WTC11 (cell line): ENCODE results near the gene TLR4. TPM values are rescaled to one million over a fixed set of nuclear protein-coding genes. Genes with fewer than 3 reads are reported as not detected.

Experiments
- ATAC-seq: fragments of 200-7000 bp; cut with Tn5 transposase; 2 replicates; pipeline ENCODE4 v1.10.0; 2021; ENCODE audit warnings: mild to moderate bottlenecking, moderate library complexity
- CTCF ChIA-PET: fragments of 300-600 bp; sonication (Branson Sonifier 250); formaldehyde crosslinking; loops from one replicate; lab custom pipeline; 2021; ENCODE audit warnings: antibody characterized with exemption; lab: Charles Lee
- POLR2A ChIA-PET: fragments of 350-600 bp; sonication (Branson Sonifier 250); formaldehyde crosslinking; loops from one replicate; lab custom pipeline; 2021; ENCODE audit warnings: antibody characterized with exemption; lab: Charles Lee
- DNase-seq: peaks from one replicate; pipeline ENCODE4 v3.0.0; 2021; ENCODE audit warnings: low spot score
- H3K27ac Mint-ChIP-seq: 2 replicates; pipeline ENCODE4 v1.8.0; 2021; ENCODE audit warnings: mixed read lengths
- H3K27me3 Mint-ChIP-seq: 2 replicates; pipeline ENCODE4 v1.8.0; 2021; ENCODE audit warnings: low read depth, mild to moderate bottlenecking, moderate library complexity, mixed read lengths
- H3K36me3 Mint-ChIP-seq: 2 replicates; pipeline ENCODE4 v1.8.0; 2021; ENCODE audit warnings: mixed read lengths
- H3K4me1 Mint-ChIP-seq: 2 replicates; pipeline ENCODE4 v1.8.0; 2022; ENCODE audit warnings: mixed read lengths
- H3K4me3 Mint-ChIP-seq: 2 replicates; pipeline ENCODE4 v1.8.0; 2021; ENCODE audit warnings: mild to moderate bottlenecking, moderate library complexity, mixed read lengths
- H3K9me3 Mint-ChIP-seq: 2 replicates; pipeline ENCODE4 v1.8.0; 2021; ENCODE audit warnings: mixed read lengths
- CREM ChIP-seq: sonication (generic); formaldehyde crosslinking; IDR thresholded peaks from 2 replicates; pipeline ENCODE4 v1.8.1; 2022; ENCODE audit warnings: mild to moderate bottlenecking, missing genetic modification reagents, moderate library complexity
- GABPB1 ChIP-seq: sonication (generic); formaldehyde crosslinking; IDR thresholded peaks from 2 replicates; pipeline ENCODE4 v1.8.1; 2023; ENCODE audit warnings: mild to moderate bottlenecking, missing genetic modification reagents
- JUN ChIP-seq: sonication (generic); formaldehyde crosslinking; IDR thresholded peaks from 2 replicates; pipeline ENCODE4 v1.8.0; 2023; ENCODE audit warnings: mild to moderate bottlenecking, missing genetic modification reagents
- NFATC4 ChIP-seq: fragments of 250-450 bp; sonication (Bioruptor Pico); IDR thresholded peaks from 2 replicates; pipeline ENCODE4 v1.9.0; 2021; ENCODE audit warnings: mild to moderate bottlenecking
- NFE2L1 ChIP-seq: sonication (generic); formaldehyde crosslinking; IDR thresholded peaks from 2 replicates; pipeline ENCODE4 v1.8.1; 2023; ENCODE audit warnings: missing genetic modification reagents
- TP53 ChIP-seq: sonication (generic); formaldehyde crosslinking; IDR thresholded peaks from 2 replicates; pipeline ENCODE4 v1.8.1; 2023; ENCODE audit warnings: mild to moderate bottlenecking, missing genetic modification reagents
- ZNF138 ChIP-seq: sonication (generic); formaldehyde crosslinking; conservative IDR thresholded peaks from 2 replicates; pipeline ENCODE4 v1.8.1; 2022; ENCODE audit warnings: mild to moderate bottlenecking, moderate library complexity, missing genetic modification reagents
- ZNF416 ChIP-seq: fragments of 250-450 bp; sonication (Bioruptor Pico); IDR thresholded peaks from 2 replicates; pipeline ENCODE4 v1.9.0; 2021; ENCODE audit warnings: mild to moderate bottlenecking, inconsistent platforms
- ZNF423 ChIP-seq: fragments of 250-450 bp; sonication (Bioruptor Pico); IDR thresholded peaks from 2 replicates; pipeline ENCODE4 v2.1.2; 2022; ENCODE audit warnings: mild to moderate bottlenecking, moderate library complexity
- total RNA-seq: library from RNA; stranded (reverse); gene quantifications from 3 replicates; pipeline ENCODE4 v1.2.3, GENCODE V29; 2021
- TF ChIP-seq, protein P1 (sequence below): fragments of 250-450 bp; sonication (Bioruptor Pico); IDR thresholded peaks from 2 replicates; pipeline ENCODE4 v1.9.0; 2021; ENCODE audit warnings: moderate library complexity, mild to moderate bottlenecking, inconsistent platforms, borderline replicate concordance
- TF ChIP-seq, protein P2 (sequence below): sonication (generic); formaldehyde crosslinking; IDR thresholded peaks from 2 replicates; pipeline ENCODE4 v1.8.0; 2023; ENCODE audit warnings: mild to moderate bottlenecking, missing genetic modification reagents
- TF ChIP-seq, protein P3 (sequence below): sonication (generic); formaldehyde crosslinking; IDR thresholded peaks from 2 replicates; pipeline ENCODE4 v1.8.0; 2022; ENCODE audit warnings: missing genetic modification reagents
- TF ChIP-seq, protein P4 (sequence below): sonication (generic); formaldehyde crosslinking; IDR thresholded peaks from 2 replicates; pipeline ENCODE4 v1.8.0; 2022; ENCODE audit warnings: mild to moderate bottlenecking, missing genetic modification reagents
- TF ChIP-seq, protein P5 (sequence below): sonication (generic); formaldehyde crosslinking; IDR thresholded peaks from 2 replicates; pipeline ENCODE4 v1.8.0; 2022; ENCODE audit warnings: mild to moderate bottlenecking, missing genetic modification reagents
- TF ChIP-seq, protein P6 (sequence below): fragments of 250-450 bp; sonication (Bioruptor Pico); IDR thresholded peaks from 2 replicates; pipeline ENCODE4 v1.8.0; 2021; ENCODE audit warnings: mild to moderate bottlenecking
- TF ChIP-seq, protein P7 (sequence below): sonication (generic); formaldehyde crosslinking; IDR thresholded peaks from 2 replicates; pipeline ENCODE4 v1.8.1; 2023; ENCODE audit warnings: mild to moderate bottlenecking, missing genetic modification reagents, moderate library complexity
- TF ChIP-seq, protein P8 (sequence below): sonication (generic); formaldehyde crosslinking; IDR thresholded peaks from 2 replicates; pipeline ENCODE4 v1.8.0; 2023; ENCODE audit warnings: missing genetic modification reagents, mild to moderate bottlenecking, borderline replicate concordance

The TLR4 gene
- total RNA-seq, 1 experiment from 2014 or later: 0.11 TPM

DNA sequence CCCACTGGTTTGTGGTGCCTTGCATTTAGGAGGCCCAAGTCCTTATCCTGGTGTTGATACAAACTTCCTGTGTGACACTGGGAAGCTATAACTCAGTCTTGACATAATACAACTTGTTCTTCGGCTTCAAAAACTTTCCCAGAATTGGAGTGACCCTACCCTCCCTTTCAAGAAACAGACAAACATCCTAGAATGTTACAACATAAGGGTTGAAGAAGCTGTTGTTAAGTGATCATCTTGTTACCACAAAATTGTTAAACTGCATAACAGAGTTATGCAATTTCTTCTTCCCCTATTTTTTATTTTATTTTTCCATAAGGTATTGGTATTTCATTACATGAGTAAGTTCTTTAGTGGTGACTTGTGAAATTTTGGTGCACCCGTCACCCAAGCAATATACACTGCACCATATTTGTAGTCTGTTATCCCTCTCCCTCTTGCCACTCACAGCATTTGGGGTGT is 21.3 kb downstream of the TLR4 start (continued):
- TF ChIP-seq, protein P1, sequence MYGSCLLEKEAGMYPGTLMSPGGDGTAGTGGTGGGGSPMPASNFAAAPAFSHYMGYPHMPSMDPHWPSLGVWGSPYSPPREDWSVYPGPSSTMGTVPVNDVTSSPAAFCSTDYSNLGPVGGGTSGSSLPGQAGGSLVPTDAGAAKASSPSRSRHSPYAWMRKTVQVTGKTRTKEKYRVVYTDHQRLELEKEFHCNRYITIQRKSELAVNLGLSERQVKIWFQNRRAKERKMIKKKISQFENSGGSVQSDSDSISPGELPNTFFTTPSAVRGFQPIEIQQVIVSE (CRISPR knock-in tag): no peak
- TF ChIP-seq ZNF423 (CRISPR knock-in tag) (no peak), NFE2L1 (CRISPR knock-in tag) (no peak)

DNA sequence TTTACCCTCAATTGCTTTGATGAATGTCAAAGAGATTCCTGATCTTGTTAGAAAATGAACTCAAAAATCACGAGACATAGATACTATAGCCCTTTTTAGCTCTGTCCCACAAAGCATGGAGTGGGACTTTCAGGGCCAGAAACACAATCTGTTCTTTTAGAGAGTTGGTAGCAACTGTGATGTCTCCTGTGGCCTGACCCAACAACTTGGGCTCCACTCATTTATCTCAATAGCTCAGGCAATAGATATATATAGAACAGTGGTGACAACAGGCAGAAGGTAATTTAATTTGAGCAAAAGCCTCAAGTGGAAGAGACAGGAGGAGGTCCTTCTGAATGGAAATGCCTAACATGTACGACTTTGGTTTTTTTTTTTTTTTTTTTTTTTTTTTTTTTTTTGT is 25.2 kb downstream of the TLR4 start:
- no peaks in the 10 kb centered on the region for H3K36me3 Mint-ChIP-seq
- H3K27me3 Mint-ChIP-seq: no peaks in the 10 kb centered on the region
- no peaks in the 10 kb centered on the region for H3K9me3 Mint-ChIP-seq
- DNase-seq: no peak
- ChIA-PET CTCF (no interaction called here), POLR2A (interaction anchor here (0.7 kb wide), 1 partner anchor 351 kb away, joined by 15 read pairs; no protein-coding TSS in a partner anchor)
- H3K27ac Mint-ChIP-seq: no peak overlapping the region
- no peak for ATAC-seq
- TF ChIP-seq, protein P2, sequence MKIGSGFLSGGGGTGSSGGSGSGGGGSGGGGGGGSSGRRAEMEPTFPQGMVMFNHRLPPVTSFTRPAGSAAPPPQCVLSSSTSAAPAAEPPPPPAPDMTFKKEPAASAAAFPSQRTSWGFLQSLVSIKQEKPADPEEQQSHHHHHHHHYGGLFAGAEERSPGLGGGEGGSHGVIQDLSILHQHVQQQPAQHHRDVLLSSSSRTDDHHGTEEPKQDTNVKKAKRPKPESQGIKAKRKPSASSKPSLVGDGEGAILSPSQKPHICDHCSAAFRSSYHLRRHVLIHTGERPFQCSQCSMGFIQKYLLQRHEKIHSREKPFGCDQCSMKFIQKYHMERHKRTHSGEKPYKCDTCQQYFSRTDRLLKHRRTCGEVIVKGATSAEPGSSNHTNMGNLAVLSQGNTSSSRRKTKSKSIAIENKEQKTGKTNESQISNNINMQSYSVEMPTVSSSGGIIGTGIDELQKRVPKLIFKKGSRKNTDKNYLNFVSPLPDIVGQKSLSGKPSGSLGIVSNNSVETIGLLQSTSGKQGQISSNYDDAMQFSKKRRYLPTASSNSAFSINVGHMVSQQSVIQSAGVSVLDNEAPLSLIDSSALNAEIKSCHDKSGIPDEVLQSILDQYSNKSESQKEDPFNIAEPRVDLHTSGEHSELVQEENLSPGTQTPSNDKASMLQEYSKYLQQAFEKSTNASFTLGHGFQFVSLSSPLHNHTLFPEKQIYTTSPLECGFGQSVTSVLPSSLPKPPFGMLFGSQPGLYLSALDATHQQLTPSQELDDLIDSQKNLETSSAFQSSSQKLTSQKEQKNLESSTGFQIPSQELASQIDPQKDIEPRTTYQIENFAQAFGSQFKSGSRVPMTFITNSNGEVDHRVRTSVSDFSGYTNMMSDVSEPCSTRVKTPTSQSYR: no peak
- TF ChIP-seq, protein P3, sequence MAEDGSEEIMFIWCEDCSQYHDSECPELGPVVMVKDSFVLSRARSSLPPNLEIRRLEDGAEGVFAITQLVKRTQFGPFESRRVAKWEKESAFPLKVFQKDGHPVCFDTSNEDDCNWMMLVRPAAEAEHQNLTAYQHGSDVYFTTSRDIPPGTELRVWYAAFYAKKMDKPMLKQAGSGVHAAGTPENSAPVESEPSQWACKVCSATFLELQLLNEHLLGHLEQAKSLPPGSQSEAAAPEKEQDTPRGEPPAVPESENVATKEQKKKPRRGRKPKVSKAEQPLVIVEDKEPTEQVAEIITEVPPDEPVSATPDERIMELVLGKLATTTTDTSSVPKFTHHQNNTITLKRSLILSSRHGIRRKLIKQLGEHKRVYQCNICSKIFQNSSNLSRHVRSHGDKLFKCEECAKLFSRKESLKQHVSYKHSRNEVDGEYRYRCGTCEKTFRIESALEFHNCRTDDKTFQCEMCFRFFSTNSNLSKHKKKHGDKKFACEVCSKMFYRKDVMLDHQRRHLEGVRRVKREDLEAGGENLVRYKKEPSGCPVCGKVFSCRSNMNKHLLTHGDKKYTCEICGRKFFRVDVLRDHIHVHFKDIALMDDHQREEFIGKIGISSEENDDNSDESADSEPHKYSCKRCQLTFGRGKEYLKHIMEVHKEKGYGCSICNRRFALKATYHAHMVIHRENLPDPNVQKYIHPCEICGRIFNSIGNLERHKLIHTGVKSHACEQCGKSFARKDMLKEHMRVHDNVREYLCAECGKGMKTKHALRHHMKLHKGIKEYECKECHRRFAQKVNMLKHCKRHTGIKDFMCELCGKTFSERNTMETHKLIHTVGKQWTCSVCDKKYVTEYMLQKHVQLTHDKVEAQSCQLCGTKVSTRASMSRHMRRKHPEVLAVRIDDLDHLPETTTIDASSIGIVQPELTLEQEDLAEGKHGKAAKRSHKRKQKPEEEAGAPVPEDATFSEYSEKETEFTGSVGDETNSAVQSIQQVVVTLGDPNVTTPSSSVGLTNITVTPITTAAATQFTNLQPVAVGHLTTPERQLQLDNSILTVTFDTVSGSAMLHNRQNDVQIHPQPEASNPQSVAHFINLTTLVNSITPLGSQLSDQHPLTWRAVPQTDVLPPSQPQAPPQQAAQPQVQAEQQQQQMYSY (CRISPR knock-in tag): no peak
- no peak for TF ChIP-seq ZNF416 (CRISPR knock-in tag)
- TF ChIP-seq, protein P4, sequence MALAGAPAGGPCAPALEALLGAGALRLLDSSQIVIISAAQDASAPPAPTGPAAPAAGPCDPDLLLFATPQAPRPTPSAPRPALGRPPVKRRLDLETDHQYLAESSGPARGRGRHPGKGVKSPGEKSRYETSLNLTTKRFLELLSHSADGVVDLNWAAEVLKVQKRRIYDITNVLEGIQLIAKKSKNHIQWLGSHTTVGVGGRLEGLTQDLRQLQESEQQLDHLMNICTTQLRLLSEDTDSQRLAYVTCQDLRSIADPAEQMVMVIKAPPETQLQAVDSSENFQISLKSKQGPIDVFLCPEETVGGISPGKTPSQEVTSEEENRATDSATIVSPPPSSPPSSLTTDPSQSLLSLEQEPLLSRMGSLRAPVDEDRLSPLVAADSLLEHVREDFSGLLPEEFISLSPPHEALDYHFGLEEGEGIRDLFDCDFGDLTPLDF (CRISPR knock-in tag): no peak
- no peak for TF ChIP-seq ZNF138 (CRISPR knock-in tag)
- no peak for TF ChIP-seq CREM (CRISPR knock-in tag)
- TF ChIP-seq JUN (CRISPR knock-in tag): no peak
- TF ChIP-seq, protein P5, sequence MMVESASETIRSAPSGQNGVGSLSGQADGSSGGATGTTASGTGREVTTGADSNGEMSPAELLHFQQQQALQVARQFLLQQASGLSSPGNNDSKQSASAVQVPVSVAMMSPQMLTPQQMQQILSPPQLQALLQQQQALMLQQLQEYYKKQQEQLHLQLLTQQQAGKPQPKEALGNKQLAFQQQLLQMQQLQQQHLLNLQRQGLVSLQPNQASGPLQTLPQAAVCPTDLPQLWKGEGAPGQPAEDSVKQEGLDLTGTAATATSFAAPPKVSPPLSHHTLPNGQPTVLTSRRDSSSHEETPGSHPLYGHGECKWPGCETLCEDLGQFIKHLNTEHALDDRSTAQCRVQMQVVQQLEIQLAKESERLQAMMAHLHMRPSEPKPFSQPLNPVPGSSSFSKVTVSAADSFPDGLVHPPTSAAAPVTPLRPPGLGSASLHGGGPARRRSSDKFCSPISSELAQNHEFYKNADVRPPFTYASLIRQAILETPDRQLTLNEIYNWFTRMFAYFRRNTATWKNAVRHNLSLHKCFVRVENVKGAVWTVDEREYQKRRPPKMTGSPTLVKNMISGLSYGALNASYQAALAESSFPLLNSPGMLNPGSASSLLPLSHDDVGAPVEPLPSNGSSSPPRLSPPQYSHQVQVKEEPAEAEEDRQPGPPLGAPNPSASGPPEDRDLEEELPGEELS (CRISPR knock-in tag): no peak
- TF ChIP-seq, protein P6, sequence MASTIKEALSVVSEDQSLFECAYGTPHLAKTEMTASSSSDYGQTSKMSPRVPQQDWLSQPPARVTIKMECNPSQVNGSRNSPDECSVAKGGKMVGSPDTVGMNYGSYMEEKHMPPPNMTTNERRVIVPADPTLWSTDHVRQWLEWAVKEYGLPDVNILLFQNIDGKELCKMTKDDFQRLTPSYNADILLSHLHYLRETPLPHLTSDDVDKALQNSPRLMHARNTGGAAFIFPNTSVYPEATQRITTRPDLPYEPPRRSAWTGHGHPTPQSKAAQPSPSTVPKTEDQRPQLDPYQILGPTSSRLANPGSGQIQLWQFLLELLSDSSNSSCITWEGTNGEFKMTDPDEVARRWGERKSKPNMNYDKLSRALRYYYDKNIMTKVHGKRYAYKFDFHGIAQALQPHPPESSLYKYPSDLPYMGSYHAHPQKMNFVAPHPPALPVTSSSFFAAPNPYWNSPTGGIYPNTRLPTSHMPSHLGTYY (CRISPR knock-in tag): no peak
- TF ChIP-seq, protein P7, sequence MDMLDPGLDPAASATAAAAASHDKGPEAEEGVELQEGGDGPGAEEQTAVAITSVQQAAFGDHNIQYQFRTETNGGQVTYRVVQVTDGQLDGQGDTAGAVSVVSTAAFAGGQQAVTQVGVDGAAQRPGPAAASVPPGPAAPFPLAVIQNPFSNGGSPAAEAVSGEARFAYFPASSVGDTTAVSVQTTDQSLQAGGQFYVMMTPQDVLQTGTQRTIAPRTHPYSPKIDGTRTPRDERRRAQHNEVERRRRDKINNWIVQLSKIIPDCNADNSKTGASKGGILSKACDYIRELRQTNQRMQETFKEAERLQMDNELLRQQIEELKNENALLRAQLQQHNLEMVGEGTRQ (CRISPR knock-in tag): no peak
- no peak for TF ChIP-seq GABPB1 (CRISPR knock-in tag)
- no peak for TF ChIP-seq TP53
- TF ChIP-seq, protein P8, sequence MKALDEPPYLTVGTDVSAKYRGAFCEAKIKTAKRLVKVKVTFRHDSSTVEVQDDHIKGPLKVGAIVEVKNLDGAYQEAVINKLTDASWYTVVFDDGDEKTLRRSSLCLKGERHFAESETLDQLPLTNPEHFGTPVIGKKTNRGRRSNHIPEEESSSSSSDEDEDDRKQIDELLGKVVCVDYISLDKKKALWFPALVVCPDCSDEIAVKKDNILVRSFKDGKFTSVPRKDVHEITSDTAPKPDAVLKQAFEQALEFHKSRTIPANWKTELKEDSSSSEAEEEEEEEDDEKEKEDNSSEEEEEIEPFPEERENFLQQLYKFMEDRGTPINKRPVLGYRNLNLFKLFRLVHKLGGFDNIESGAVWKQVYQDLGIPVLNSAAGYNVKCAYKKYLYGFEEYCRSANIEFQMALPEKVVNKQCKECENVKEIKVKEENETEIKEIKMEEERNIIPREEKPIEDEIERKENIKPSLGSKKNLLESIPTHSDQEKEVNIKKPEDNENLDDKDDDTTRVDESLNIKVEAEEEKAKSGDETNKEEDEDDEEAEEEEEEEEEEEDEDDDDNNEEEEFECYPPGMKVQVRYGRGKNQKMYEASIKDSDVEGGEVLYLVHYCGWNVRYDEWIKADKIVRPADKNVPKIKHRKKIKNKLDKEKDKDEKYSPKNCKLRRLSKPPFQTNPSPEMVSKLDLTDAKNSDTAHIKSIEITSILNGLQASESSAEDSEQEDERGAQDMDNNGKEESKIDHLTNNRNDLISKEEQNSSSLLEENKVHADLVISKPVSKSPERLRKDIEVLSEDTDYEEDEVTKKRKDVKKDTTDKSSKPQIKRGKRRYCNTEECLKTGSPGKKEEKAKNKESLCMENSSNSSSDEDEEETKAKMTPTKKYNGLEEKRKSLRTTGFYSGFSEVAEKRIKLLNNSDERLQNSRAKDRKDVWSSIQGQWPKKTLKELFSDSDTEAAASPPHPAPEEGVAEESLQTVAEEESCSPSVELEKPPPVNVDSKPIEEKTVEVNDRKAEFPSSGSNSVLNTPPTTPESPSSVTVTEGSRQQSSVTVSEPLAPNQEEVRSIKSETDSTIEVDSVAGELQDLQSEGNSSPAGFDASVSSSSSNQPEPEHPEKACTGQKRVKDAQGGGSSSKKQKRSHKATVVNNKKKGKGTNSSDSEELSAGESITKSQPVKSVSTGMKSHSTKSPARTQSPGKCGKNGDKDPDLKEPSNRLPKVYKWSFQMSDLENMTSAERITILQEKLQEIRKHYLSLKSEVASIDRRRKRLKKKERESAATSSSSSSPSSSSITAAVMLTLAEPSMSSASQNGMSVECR: no peak
- TF ChIP-seq NFATC4 (CRISPR knock-in tag): no peak
- H3K4me1 Mint-ChIP-seq: peaks cover 3% of the 10 kb centered on the region; the same call in 1 of the 2 replicates
- no peak overlapping the region for H3K4me3 Mint-ChIP-seq
